Measurements from ENCODE around the gene RAB27B. TPM values are rescaled to one million over a fixed set of nuclear protein-coding genes. Genes with fewer than 3 reads are reported as not detected.

The RAB27B gene
- total RNA-seq, 1 donor from 2014 or later = 0.64 TPM

DNA sequence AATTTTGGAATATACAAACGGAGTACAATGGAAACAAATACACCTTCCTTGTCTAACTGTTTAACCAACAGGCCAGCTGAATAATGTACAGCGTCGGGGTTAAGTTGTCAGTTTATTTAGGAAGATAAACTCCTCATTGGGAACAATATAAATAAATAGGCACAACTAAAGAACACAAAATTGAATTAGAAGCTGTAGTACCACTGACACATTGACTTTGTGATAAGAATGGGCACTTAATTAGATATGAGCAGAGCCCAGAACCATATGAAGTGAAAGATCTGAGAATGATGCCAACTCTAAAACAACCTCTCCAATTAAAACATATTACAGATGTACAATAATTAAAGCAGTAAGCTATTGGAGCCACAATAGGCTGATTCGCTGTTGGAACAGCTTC, 86.5 kb downstream of the RAB27B start:
- Mint-ChIP-seq H3K27me3 (no peaks in the 10 kb centered on the region), H3K27ac (no peak overlapping the region), H3K4me1 (no peaks in the 10 kb centered on the region), H3K36me3 (ENCODE audit: low read depth) (no peaks in the 10 kb centered on the region), H3K9me3 (no peaks in the 10 kb centered on the region), H3K4me3 (no peak overlapping the region)
- DNase-seq (no peak), ATAC-seq (ENCODE audit: low read depth) (no peak)
- CTCF ChIA-PET = no interaction called here
- intact Hi-C loops (cut with micrococcal nuclease) = no loop called here
- TF ChIP-seq, protein P1, sequence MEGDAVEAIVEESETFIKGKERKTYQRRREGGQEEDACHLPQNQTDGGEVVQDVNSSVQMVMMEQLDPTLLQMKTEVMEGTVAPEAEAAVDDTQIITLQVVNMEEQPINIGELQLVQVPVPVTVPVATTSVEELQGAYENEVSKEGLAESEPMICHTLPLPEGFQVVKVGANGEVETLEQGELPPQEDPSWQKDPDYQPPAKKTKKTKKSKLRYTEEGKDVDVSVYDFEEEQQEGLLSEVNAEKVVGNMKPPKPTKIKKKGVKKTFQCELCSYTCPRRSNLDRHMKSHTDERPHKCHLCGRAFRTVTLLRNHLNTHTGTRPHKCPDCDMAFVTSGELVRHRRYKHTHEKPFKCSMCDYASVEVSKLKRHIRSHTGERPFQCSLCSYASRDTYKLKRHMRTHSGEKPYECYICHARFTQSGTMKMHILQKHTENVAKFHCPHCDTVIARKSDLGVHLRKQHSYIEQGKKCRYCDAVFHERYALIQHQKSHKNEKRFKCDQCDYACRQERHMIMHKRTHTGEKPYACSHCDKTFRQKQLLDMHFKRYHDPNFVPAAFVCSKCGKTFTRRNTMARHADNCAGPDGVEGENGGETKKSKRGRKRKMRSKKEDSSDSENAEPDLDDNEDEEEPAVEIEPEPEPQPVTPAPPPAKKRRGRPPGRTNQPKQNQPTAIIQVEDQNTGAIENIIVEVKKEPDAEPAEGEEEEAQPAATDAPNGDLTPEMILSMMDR (IDR thresholded peaks at IDR 0.05) = no peak
- POLR2A ChIA-PET = no interaction called here

DNA sequence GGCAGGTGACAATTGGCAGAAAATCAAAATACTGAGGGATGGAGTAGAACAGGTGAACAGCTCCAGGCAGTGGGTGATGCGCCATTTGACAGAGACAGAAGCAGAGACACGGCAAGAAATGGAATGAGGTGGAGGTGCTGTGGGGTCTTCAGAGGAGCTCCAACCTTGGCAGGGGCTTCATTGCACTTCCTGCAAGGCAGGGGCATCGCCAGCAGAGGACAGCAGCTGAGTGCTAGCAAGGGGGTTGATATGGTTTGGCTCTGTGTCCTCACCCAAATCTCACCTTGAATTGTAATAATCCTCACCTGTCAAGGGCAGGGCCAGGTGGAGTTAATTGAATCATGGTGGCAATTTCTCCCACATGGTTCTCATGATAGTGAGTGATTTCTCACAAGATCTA, 88.2 kb downstream of the RAB27B start:
- no peak for DNase-seq
- ChIA-PET CTCF (no interaction called here), POLR2A (no interaction called here)
- Mint-ChIP-seq H3K27me3 (no peaks in the 10 kb centered on the region), H3K36me3 (ENCODE audit: low read depth) (no peaks in the 10 kb centered on the region), H3K9me3 (no peaks in the 10 kb centered on the region), H3K4me3 (no peak overlapping the region), H3K4me1 (no peaks in the 10 kb centered on the region), H3K27ac (no peak overlapping the region)
- ATAC-seq (ENCODE audit: low read depth) = no peak
- intact Hi-C loops (cut with micrococcal nuclease) = no loop called here
- TF ChIP-seq, protein P1 (IDR thresholded peaks at IDR 0.05) = no peak

DNA sequence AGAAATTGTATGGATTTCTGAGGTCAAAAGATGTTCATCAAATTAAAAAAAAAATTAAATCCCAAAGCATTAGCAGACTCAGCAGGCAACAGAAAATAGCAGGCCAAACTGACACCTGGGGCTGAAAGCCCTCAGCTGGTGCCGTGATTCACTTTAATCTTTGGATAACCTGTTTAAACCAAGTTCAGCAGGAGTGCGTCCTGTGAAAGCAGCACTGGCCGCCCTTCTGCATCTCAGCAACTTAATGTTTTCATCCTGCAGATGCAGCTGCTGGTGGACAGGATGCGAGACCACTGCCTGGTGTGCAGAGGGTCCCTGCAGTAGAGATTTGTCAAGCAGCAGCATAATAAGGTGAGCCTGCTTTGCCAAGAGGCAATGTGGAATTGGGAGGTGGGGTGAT, 89.8 kb downstream of the RAB27B start:
- H3K27me3 Mint-ChIP-seq = peaks cover 3% of the 10 kb centered on the region
- no peaks in the 10 kb centered on the region for H3K4me1 Mint-ChIP-seq
- DNase-seq (no peak), ATAC-seq (ENCODE audit: low read depth) (no peak)
- H3K9me3 Mint-ChIP-seq = no peaks in the 10 kb centered on the region
- TF ChIP-seq, protein P1 (IDR thresholded peaks at IDR 0.05) = no peak
- intact Hi-C loops (cut with micrococcal nuclease) = no loop called here
- POLR2A ChIA-PET = no interaction called here
- H3K36me3 Mint-ChIP-seq (ENCODE audit: low read depth) = no peaks in the 10 kb centered on the region
- no peak overlapping the region for H3K4me3 Mint-ChIP-seq
- CTCF ChIA-PET = no interaction called here
- no peak overlapping the region for H3K27ac Mint-ChIP-seq

DNA sequence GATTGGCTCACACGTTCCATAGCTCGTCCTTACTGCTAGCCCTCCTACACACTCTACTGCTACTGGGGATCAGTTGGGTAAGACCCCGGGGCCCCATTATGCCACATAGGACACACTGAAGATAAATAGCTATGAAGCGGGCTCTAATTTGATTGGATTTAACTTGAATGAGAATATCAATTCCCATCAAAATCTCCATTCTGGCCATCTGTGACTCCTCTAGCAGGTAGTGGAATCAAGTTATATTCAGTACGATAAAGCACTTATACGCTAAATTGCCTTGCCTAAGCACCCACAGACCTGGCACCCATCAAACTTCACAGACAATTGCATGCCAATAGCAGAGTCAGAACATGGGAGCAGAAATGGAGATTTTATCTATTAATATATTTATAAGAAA, 91.1 kb downstream of the RAB27B start:
- TF ChIP-seq, protein P1 (IDR thresholded peaks at IDR 0.05) = no peak
- ChIA-PET CTCF (no interaction called here), POLR2A (no interaction called here)
- ATAC-seq (ENCODE audit: low read depth) (no peak), DNase-seq (no peak)
- Mint-ChIP-seq H3K36me3 (ENCODE audit: low read depth) (no peaks in the 10 kb centered on the region), H3K9me3 (no peaks in the 10 kb centered on the region), H3K27me3 (peaks cover 3% of the 10 kb centered on the region), H3K4me1 (no peaks in the 10 kb centered on the region), H3K27ac (no peak overlapping the region), H3K4me3 (no peak overlapping the region)
- intact Hi-C loops (cut with micrococcal nuclease) = no loop called here

DNA sequence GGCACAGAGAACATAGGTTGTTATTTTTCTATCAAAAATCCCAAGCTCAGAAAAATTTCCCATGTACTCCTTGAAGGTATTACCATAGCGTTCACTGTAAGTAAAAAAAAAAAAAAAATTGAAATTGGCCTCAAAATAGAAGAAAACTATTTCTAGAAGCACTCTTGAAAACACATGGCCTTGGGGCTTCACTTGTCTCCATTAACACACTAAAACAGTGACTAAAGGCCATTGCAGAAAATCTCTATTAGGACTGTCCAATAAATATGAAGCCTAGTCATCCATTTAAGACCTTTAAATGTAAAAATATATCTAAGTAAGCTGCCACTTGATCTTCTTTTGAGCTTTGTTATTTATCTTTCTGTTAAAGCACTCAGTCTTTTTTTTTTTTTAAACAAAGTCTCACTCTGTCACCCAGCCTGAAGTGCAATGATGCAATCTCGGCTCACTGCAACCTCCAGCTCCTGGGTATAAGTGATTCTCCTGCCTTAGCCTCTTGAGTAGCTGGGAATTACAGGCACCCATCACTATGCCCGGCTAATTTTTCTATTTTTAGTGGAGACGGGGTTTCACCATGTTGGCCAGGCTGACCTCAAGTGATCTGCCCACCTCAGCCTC, 95.2 kb downstream of the RAB27B start:
- no peak overlapping the region for H3K27ac Mint-ChIP-seq
- intact Hi-C loops (cut with micrococcal nuclease) = no loop called here
- ChIA-PET CTCF (no interaction called here), POLR2A (no interaction called here)
- no peaks in the 10 kb centered on the region for H3K9me3 Mint-ChIP-seq
- H3K4me1 Mint-ChIP-seq = no peaks in the 10 kb centered on the region
- H3K4me3 Mint-ChIP-seq = no peak overlapping the region
- TF ChIP-seq, protein P1 (IDR thresholded peaks at IDR 0.05) = no peak
- DNase-seq = no peak
- ATAC-seq (ENCODE audit: low read depth) = no peak
- no peaks in the 10 kb centered on the region for H3K36me3 Mint-ChIP-seq (ENCODE audit: low read depth)
- H3K27me3 Mint-ChIP-seq = peaks cover 3% of the 10 kb centered on the region
